HG03097 (cell line): ENCODE data around the gene PEX3.
"Not testable (repeated sequence)": the region's sequence is repeated elsewhere in the genome, so short reads cannot be mapped to it uniquely, and the experiment has no call there.

ENCODE experiments used
- ATAC-seq: cut with Tn5 transposase; IDR thresholded peaks from one replicate; pipeline ENCODE4 v1.9.1; 2021; ENCODE audit not compliant: unreplicated experiment, low FRiP score

The PEX3 gene

DNA sequence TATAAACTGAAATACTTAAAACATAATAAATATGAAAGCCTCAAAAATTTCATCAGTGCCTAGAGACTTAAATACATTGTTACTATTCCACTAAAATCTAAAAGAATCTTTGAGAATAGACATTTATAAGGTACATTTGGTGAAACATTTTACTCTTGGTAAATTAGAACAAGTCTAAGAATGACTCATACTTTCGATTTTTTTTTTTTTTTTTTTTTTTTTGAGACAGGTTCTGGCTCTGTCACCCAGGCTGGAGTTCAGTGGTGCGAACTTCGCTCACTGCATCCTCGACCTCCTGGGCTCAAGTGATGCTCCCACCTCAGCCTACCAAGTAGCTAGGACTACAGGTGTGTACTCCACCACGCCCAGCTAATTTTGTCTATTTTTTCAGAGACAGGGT lies 54.5 kb downstream of the PEX3 start:
- no peak for ATAC-seq

GRCh38 chr6:143505537-143505936 lies 54.9 kb downstream of the PEX3 start:
- ATAC-seq: no peak

DNA sequence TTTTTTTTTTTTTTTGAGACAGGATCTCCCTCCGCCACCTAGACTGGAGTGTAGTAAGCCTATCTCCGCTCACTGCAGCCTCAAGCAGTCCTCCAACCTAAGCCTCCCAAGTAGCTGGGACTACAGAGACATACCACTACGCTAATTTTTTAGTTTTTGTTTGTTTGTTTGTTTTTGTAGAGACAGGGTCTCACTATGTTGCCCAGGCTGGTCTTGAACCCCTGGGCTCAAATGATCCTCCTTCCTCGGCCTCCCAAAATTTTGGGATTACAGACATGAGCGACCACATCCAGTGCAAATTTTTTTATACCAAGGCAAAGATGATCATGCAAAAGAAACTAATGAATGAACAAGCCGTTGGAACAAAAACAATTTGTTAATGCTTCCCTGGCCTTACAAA lies 55.6 kb downstream of the PEX3 start:
- no peak for ATAC-seq

DNA sequence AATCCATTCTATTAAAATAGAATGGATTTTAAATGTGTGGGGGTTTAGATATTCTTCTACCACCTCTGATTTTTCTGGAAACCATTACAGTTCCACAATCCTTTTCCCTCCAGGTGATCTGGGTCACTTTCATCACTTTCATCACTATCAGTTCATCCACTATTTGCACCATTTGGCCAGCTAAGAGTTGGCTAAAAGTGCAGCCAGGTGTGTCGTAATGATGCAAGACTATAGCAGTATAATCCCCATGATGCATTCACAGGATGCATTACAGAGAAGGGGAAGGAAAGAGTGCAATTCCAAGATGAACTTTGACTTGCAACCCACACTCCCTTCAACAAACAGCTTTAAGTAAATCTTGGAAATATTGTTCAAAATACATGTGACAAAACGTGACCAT lies 56.0 kb downstream of the PEX3 start:
- no peak for ATAC-seq

- no peak for ATAC-seq
These were observed 56.9 kb downstream of the PEX3 start for GRCh38 chr6:143507358-143508145.

- ATAC-seq: not testable (repeated sequence)
These were observed 59.7 kb downstream of the PEX3 start for GRCh38 chr6:143510326-143510725.

GRCh38 chr6:143510991-143511891 lies 60.6 kb downstream of the PEX3 start, which contains the start of gene FUCA2:
Gene FUCA2 (minus strand): TSS chr6:143511720. CDS start chr6:143511634, 86 bp downstream.
- no peak for ATAC-seq

DNA sequence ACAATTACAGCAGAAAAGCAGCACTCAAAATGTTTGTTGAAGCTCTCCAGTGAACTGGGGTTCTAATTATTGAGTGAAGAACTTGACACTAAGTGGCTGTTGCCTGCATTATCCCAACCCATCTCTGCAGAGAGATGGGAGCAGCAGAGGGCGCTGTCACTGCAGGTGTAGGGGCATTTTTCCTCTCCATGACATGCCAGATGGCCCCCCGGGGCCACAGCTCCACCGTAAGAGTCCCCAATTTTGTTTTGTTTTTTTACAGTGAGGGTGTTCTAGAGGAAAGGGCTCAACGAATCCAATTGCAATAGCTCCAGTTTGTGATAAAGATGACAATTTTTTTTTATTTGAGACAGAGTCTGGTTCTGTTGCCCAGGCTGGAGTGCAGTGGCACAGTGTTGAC lies 62.8 kb downstream of the PEX3 start:
- ATAC-seq: no peak

GRCh38 chr6:143515061-143515760 lies 64.6 kb downstream of the PEX3 start:
- ATAC-seq: no peak

DNA sequence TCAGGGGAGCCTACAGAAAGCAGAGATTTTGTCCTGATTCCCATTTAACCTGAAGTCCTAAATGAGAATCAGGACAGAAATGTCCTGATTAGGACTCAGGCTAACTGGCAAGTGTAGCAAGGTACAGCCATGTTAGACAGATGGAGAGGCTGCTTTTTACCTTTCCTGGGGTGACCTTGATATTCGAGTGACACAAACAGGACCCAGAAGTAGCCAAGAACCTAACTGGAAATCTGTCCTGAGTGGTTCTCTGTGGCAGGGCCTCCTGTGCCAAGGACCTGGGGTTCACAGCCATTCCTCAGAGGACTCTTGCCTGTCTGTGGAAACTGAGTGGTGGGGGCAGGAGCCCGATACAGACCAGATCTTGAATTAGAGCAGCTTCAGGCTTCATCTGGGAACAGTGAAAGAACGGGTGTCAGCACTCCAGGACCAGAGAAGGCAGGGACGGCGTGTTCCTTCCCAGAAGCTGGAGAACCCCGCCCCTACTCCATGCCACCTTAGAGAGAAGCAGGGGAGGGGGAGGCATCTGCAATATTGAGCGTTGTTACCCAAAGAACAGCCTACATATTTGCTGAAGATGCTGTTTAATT lies 65.3 kb downstream of the PEX3 start:
- ATAC-seq: no peak

GRCh38 chr6:143516690-143517446 lies 66.3 kb downstream of the PEX3 start:
- ATAC-seq: no peak

GRCh38 chr6:143517447-143517773 lies 66.8 kb downstream of the PEX3 start:
- ATAC-seq: no peak

DNA sequence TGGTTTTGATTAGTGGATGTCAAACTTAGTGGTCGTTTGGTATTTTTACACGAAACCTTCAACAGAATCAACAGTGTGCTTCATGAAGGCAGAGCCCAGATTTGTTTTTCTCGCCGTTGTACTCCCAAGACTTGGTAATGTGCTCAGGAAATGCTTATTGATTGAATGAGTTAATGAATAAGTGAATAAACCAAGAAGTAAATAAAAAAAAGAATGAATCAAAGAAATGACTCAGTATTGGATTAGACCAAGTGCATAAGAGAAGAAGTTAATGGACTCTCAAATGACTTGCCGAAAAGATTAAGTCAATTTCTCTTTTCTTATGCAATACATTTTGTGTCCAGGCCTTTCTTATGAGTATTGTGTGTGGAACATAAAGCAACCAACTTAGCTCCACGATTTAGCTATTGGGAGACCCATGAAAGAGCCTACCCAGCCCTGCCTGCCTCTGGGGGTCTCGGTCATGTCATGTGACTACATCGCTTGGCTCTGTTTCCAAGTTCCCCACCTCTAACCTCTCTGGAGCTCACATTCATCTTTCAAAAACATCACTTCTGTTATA lies 71.5 kb downstream of the PEX3 start:
- no peak for ATAC-seq

GRCh38 chr6:143525356-143525755 lies 74.8 kb downstream of the PEX3 start:
- ATAC-seq: no peak

DNA sequence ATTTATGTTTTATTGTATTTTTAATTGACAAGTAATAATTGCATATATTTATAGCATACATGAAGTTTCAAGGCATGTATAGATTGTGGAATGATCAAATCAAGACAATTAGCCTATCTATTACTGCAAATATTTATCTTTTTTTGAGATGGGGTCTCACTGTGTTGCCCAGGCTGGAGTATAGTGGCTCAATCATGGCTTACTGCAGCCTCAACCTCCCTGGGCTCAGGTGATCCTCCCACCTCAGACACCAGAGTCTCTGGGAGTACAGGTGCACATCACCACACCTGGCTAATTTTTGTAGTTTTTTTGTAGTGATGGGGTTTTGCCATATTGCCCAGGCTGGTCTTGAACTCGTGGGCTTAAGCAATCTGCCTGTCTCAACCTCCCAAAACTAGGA lies 77.1 kb downstream of the PEX3 start:
- no peak for ATAC-seq

GRCh38 chr6:143528164-143528811 lies 77.7 kb downstream of the PEX3 start:
- ATAC-seq: no peak

DNA sequence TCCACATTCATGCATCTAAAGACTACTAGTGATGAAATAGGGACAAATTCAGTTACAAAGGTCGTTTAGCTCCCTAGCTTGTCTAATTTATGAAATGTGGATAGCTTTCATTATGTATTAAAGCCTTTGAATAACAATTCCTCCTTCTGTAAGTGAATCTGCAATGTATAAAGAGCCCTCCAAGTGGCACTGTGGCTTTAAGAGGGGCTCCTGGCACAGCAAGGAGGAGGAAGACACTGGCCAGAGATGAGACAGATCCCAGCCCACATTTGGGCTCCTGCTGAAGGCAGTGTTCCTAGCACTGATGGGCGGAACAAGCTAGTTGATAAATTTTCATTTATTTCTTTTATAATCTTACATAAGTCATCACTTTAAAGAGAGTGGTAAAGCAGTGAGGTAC lies 78.5 kb downstream of the PEX3 start:
- no peak for ATAC-seq

- no peak for ATAC-seq
These were observed 81.3 kb downstream of the PEX3 start for GRCh38 chr6:143531720-143532499.
